Neuronal stem cell (in vitro differentiated cells): Measurements from ENCODE around the gene RFLNA.
A peak's percentile ranks its signal among the peaks of the same experiment; 100 is the strongest.

Experiments used
- DNase-seq: peaks from one replicate; pipeline ENCODE4 v3.0.0-alpha.2; 2013; ENCODE audit warnings: low spot score
- H2AFZ ChIP-seq: one replicate; pipeline ENCODE4 v1.6.1; 2013; ENCODE audit warnings: mild to moderate bottlenecking, low read length, inconsistent platforms
- H2AK5ac ChIP-seq: 2 replicates; pipeline ENCODE4 v1.6.1; 2013; ENCODE audit warnings: low read depth, mild to moderate bottlenecking, inconsistent platforms, low read length, moderate library complexity, mixed read lengths
- H2BK120ac ChIP-seq: 2 replicates; pipeline ENCODE4 v1.6.1; 2013; ENCODE audit warnings: low read depth, mild to moderate bottlenecking, inconsistent platforms, low read length, moderate library complexity, mixed read lengths
- H2BK12ac ChIP-seq: one replicate; pipeline ENCODE4 v1.6.1; 2013; ENCODE audit warnings: low read length, inconsistent platforms
- H2BK15ac ChIP-seq: 2 replicates; pipeline ENCODE4 v1.6.1; 2013; ENCODE audit warnings: mild to moderate bottlenecking, low read length, inconsistent platforms, mixed read lengths
- H2BK5ac ChIP-seq: one replicate; pipeline ENCODE4 v1.6.1; 2013; ENCODE audit warnings: inconsistent platforms, mild to moderate bottlenecking, low read length, moderate library complexity
- H3K14ac ChIP-seq: one replicate; pipeline ENCODE4 v1.6.1; 2013; ENCODE audit warnings: low read length, inconsistent platforms
- H3K18ac ChIP-seq: 2 replicates; pipeline ENCODE4 v1.6.1; 2013; ENCODE audit warnings: low read length, inconsistent platforms
- H3K23ac ChIP-seq: 2 replicates; pipeline ENCODE4 v1.6.1; 2013; ENCODE audit warnings: low read depth, mild to moderate bottlenecking, mixed read lengths, low read length, inconsistent platforms; ENCODE audit not compliant: poor library complexity
- H3K27ac ChIP-seq: replicated peaks from 3 replicates; pipeline ENCODE4 v1.5.1; 2013; ENCODE audit warnings: low read length, inconsistent platforms
- H3K27me3 ChIP-seq, 3 experiments: 2 replicates each; pipeline ENCODE4 v1.6.1; 2013; ENCODE audit warnings: low read length in 3 of 3, mild to moderate bottlenecking in 2 of 3, inconsistent platforms in 1 of 3, low read depth in 1 of 3, mixed read lengths in 1 of 3, moderate library complexity in 1 of 3; ENCODE audit not compliant: control insufficient read depth in 3 of 3, insufficient read depth in 3 of 3
- H3K36me3 ChIP-seq, 2 donors: replicated peaks in 1 of 2; 2 replicates each; pipeline ENCODE4 v1.6.1; 2013; ENCODE audit warnings: low read length in 2 of 2; ENCODE audit not compliant: control insufficient read depth in 2 of 2, insufficient read depth in 2 of 2
- H3K4ac ChIP-seq: 2 replicates; pipeline ENCODE4 v1.6.1; 2013; ENCODE audit warnings: inconsistent platforms, mild to moderate bottlenecking, low read length, moderate library complexity
- H3K4me1 ChIP-seq, 2 donors: 1 replicate in 1 of 2; 2 replicates in 1 of 2; pipeline ENCODE4 v1.6.1; 2013; ENCODE audit warnings: low read length in 2 of 2, low read depth in 1 of 2; ENCODE audit not compliant: control insufficient read depth in 2 of 2, insufficient read depth in 1 of 2
- H3K4me2 ChIP-seq: one replicate; pipeline ENCODE4 v1.6.1; 2013; ENCODE audit warnings: mild to moderate bottlenecking, low read length, inconsistent platforms; ENCODE audit not compliant: insufficient read depth, poor library complexity, severe bottlenecking
- H3K4me3 ChIP-seq, 2 donors: 2 replicates each; pipeline ENCODE4 v1.5.1; 2013; ENCODE audit warnings: low read length in 2 of 2, mild to moderate bottlenecking in 2 of 2, inconsistent platforms in 1 of 2, moderate library complexity in 1 of 2
- H3K79me1 ChIP-seq: one replicate; pipeline ENCODE4 v1.6.1; 2013; ENCODE audit warnings: low read depth, mild to moderate bottlenecking, inconsistent platforms, low read length, moderate library complexity
- H3K9ac ChIP-seq: one replicate; pipeline ENCODE4 v1.6.1; 2013; ENCODE audit warnings: mild to moderate bottlenecking, low read depth, low read length, inconsistent platforms; ENCODE audit not compliant: poor library complexity
- H3K9me3 ChIP-seq, 2 donors: replicated peaks in 1 of 2; 2 replicates each; pipeline versions ENCODE3 to v1.6.1; 2013; ENCODE audit warnings: low read length in 2 of 2, mild to moderate bottlenecking in 2 of 2, inconsistent platforms in 1 of 2, low read depth in 1 of 2, mixed read lengths in 1 of 2, moderate library complexity in 1 of 2; ENCODE audit not compliant: control insufficient read depth in 2 of 2, insufficient read depth in 1 of 2
- H4K8ac ChIP-seq: one replicate; pipeline ENCODE4 v1.6.1; 2013; ENCODE audit warnings: low read depth, mild to moderate bottlenecking, inconsistent platforms, low read length, moderate library complexity
- H4K91ac ChIP-seq: one replicate; pipeline ENCODE4 v1.6.1; 2013; ENCODE audit warnings: low read length, low read depth, mild to moderate bottlenecking, inconsistent platforms; ENCODE audit not compliant: poor library complexity
- WGBS, 2 donors: extraction: QIAGEN DNeasy Blood & Tissue Kit; methylation state at CpG; one replicate each; pipeline ENCODE4 v1.1.7; 2013; ENCODE audit warnings: missing lambda C conversion rate in 2 of 2, mixed read lengths in 1 of 2; ENCODE audit not compliant: insufficient read length in 2 of 2, insufficient replicate concordance in 1 of 2; ENCODE audit errors: extremely low coverage in 2 of 2; 5-methylcytosine and 5-hydroxymethylcytosine counted together

RFLNA gene

GRCh38 chr12:124324803-124325705 lies 30.2 kb downstream of the RFLNA start:
- peaks cover 17 to 27% of the 10 kb centered on the region in 2 donors for H3K9me3 ChIP-seq
- no peak overlapping the region for H3K9ac ChIP-seq
- H3K14ac ChIP-seq = no peak overlapping the region
- H3K79me1 ChIP-seq = peaks cover 1% of the 10 kb centered on the region
- peaks cover 14 to 34% of the 10 kb centered on the region in 2 donors for H3K36me3 ChIP-seq
- H2AK5ac ChIP-seq = no peak overlapping the region
- DNase-seq = no peak
- no peak overlapping the region for H3K4ac ChIP-seq
- no peak overlapping the region for H2AFZ ChIP-seq
- H2BK15ac ChIP-seq = no peak overlapping the region
- no peak overlapping the region for H4K8ac ChIP-seq
- peaks cover 4 to 9% of the 10 kb centered on the region in 2 donors for H3K4me1 ChIP-seq
- H4K91ac ChIP-seq = no peak overlapping the region
- H3K27ac ChIP-seq = no peak overlapping the region
- no peak overlapping the region for H3K4me2 ChIP-seq
- WGBS, 2 donors = no CpG with 5 or more reads among the region's 57 CpGs
- peak overlapping the region in 1 of 2 donors; percentile 19 for H3K4me3 ChIP-seq
- no peaks in the 10 kb centered on the region for H3K27me3 ChIP-seq
- H2BK12ac ChIP-seq = no peak overlapping the region
- no peak overlapping the region for H3K18ac ChIP-seq
- no peak overlapping the region for H2BK120ac ChIP-seq
- H3K23ac ChIP-seq = no peak overlapping the region
- H2BK5ac ChIP-seq = peak overlapping the region; percentile 49

GRCh38 chr12:124326104-124326503 lies 31.2 kb downstream of the RFLNA start:
- Histone ChIP-seq H3K27ac (no peak overlapping the region), H3K14ac (peak overlapping the region; percentile 83), H2BK120ac (no peak overlapping the region), H2BK5ac (peak overlapping the region; percentile 31), H3K4me2 (no peak overlapping the region), H3K4me3 (no peak overlapping the region), H3K4me1 (peaks cover 4 to 9% of the 10 kb centered on the region in 2 donors), H4K8ac (no peak overlapping the region), H3K4ac (no peak overlapping the region), H2BK15ac (no peak overlapping the region), H3K9me3 (peaks cover 17 to 27% of the 10 kb centered on the region in 2 donors), H3K9ac (peak overlapping the region; percentile 14), H4K91ac (no peak overlapping the region), H3K27me3 (no peaks in the 10 kb centered on the region), H2AK5ac (no peak overlapping the region), H3K18ac (peak overlapping the region; percentile 32), H2BK12ac (no peak overlapping the region), H3K23ac (peak overlapping the region; percentile 65), H3K79me1 (peaks cover 1% of the 10 kb centered on the region), H3K36me3 (peaks cover 17 to 43% of the 10 kb centered on the region in 2 donors), H2AFZ (no peak overlapping the region)
- WGBS, 2 donors = no CpG with 5 or more reads among the region's 23 CpGs
- DNase-seq = no peak

- peak overlapping the region; percentile 59 for H2AK5ac ChIP-seq
- peak overlapping the region; percentile 34 for H2BK15ac ChIP-seq
- no peak overlapping the region for H3K4ac ChIP-seq
- H3K9me3 ChIP-seq = peaks cover 17 to 27% of the 10 kb centered on the region in 2 donors
- no peaks in the 10 kb centered on the region for H3K27me3 ChIP-seq
- peak overlapping the region; percentile 52 for H3K23ac ChIP-seq
- no peak for DNase-seq
- peak overlapping the region; percentile 54 for H3K9ac ChIP-seq
- no peak overlapping the region for H2BK12ac ChIP-seq
- H3K4me2 ChIP-seq = no peak overlapping the region
- peaks cover 1% of the 10 kb centered on the region for H3K79me1 ChIP-seq
- no peak overlapping the region for H2BK120ac ChIP-seq
- H4K8ac ChIP-seq = no peak overlapping the region
- peak overlapping the region; percentile 90 for H3K18ac ChIP-seq
- H4K91ac ChIP-seq = peak overlapping the region; percentile 23
- H3K36me3 ChIP-seq = peaks cover 19 to 50% of the 10 kb centered on the region in 2 donors
- H3K27ac ChIP-seq = no peak overlapping the region
- H3K14ac ChIP-seq = peak overlapping the region; percentile 83
- H2AFZ ChIP-seq = no peak overlapping the region
- WGBS, 2 donors = no CpG with 5 or more reads among the region's 9 CpGs
- H2BK5ac ChIP-seq = peak overlapping the region; percentile 31
- H3K4me1 ChIP-seq = peaks cover 4 to 9% of the 10 kb centered on the region in 2 donors
- no peak overlapping the region for H3K4me3 ChIP-seq
Observed at GRCh38 chr12:124326871-124327270, 32.0 kb downstream of the RFLNA start.

- Histone ChIP-seq H3K9me3 (peaks cover 17 to 21% of the 10 kb centered on the region in 2 donors), H2AK5ac (no peak overlapping the region), H4K91ac (no peak overlapping the region), H3K27ac (no peak overlapping the region), H3K36me3 (peaks cover 23 to 57% of the 10 kb centered on the region in 2 donors), H3K4me2 (no peak overlapping the region), H2BK12ac (no peak overlapping the region), H3K4ac (no peak overlapping the region), H3K14ac (no peak overlapping the region), H3K4me1 (peaks cover 4 to 9% of the 10 kb centered on the region in 2 donors), H3K79me1 (peaks cover 1% of the 10 kb centered on the region), H3K27me3 (no peaks in the 10 kb centered on the region), H2BK15ac (no peak overlapping the region), H4K8ac (no peak overlapping the region), H3K9ac (no peak overlapping the region), H2BK120ac (no peak overlapping the region), H2AFZ (no peak overlapping the region), H2BK5ac (no peak overlapping the region), H3K4me3 (no peak overlapping the region), H3K18ac (peak overlapping the region; percentile 67), H3K23ac (no peak overlapping the region)
- no CpG with 5 or more reads among the region's 18 CpGs for WGBS, 2 donors
- no peak for DNase-seq
Observed at GRCh38 chr12:124327362-124328043, 32.6 kb downstream of the RFLNA start.
